Measurements from ENCODE around the gene TFDP2.
"Not testable (repeated sequence)": the region's sequence is repeated elsewhere in the genome, so short reads cannot be mapped to it uniquely, and the experiment has no call there.

TFDP2 gene

GRCh38 chr3:142013326-142013980 is 135.9 kb downstream of the TFDP2 start:
- no peak for DNase-seq

GRCh38 chr3:142009029-142009428 is 140.3 kb downstream of the TFDP2 start:
- no peak for DNase-seq

GRCh38 chr3:142007710-142008399 is 141.5 kb downstream of the TFDP2 start:
- DNase-seq: no peak

- DNase-seq: not testable (repeated sequence)
Observed at GRCh38 chr3:142004957-142005356, 144.4 kb downstream of the TFDP2 start.

- no peak for DNase-seq
Observed at GRCh38 chr3:142004025-142004424, 145.3 kb downstream of the TFDP2 start.

- no peak for DNase-seq
Observed at GRCh38 chr3:142003291-142003690, 146.1 kb downstream of the TFDP2 start.

GRCh38 chr3:142000325-142000870 is 148.9 kb downstream of the TFDP2 start:
- no peak for DNase-seq

GRCh38 chr3:141998669-141999290 is 150.6 kb downstream of the TFDP2 start:
- DNase-seq: no peak

GRCh38 chr3:141996437-141996836 is 152.9 kb downstream of the TFDP2 start:
- no peak for DNase-seq

GRCh38 chr3:141994856-141995255 is 154.5 kb downstream of the TFDP2 start:
- DNase-seq: no peak

- no peak for DNase-seq
Observed at GRCh38 chr3:141992512-141992911, 156.8 kb downstream of the TFDP2 start.

- no peak for DNase-seq
Observed at GRCh38 chr3:141986548-141987107, 162.7 kb downstream of the TFDP2 start.

GRCh38 chr3:141981084-141981483 is 168.3 kb downstream of the TFDP2 start:
- DNase-seq: no peak

- DNase-seq: no peak
Observed at GRCh38 chr3:141979050-141979671, 170.2 kb downstream of the TFDP2 start.

GRCh38 chr3:141974777-141975176 is 174.6 kb downstream of the TFDP2 start:
- not testable (repeated sequence) for DNase-seq

- DNase-seq: no peak
Observed at GRCh38 chr3:141972399-141972798, 176.9 kb downstream of the TFDP2 start.

GRCh38 chr3:141971571-141971970 is 177.8 kb downstream of the TFDP2 start:
- no peak for DNase-seq

- DNase-seq: no peak
Observed at GRCh38 chr3:141969711-141970110, 179.6 kb downstream of the TFDP2 start.

GRCh38 chr3:141965471-141965870 is 183.9 kb downstream of the TFDP2 start:
- DNase-seq: no peak

GRCh38 chr3:141963301-141963700 is 186.0 kb downstream of the TFDP2 start:
- DNase-seq: no peak

- no peak for DNase-seq
Observed at GRCh38 chr3:141960731-141961130, 188.6 kb downstream of the TFDP2 start.

GRCh38 chr3:141959589-141960554 is 189.5 kb downstream of the TFDP2 start:
- no peak for DNase-seq
